H1 (cell line): ENCODE data around the gene CCDC88C. TPM values are rescaled to one million over a fixed set of nuclear protein-coding genes. Genes with fewer than 3 reads are reported as not detected.

Experiments
- CTCF ChIA-PET: fragments of 300-600 bp; sonication (Branson Sonifier 250); formaldehyde crosslinking; loops from one replicate; lab custom pipeline; 2021; ENCODE audit not compliant: partially characterized antibody; lab: Charles Lee
- POLR2A ChIA-PET: fragments of 300-600 bp; sonication (Branson Sonifier 250); formaldehyde crosslinking; loops from one replicate; lab custom pipeline; 2021; ENCODE audit warnings: inconsistent platforms; ENCODE audit not compliant: partially characterized antibody; lab: Charles Lee
- DNase-seq, 2 experiments: peaks; one replicate each; pipeline versions ENCODE4 v3.0.0 to v3.0.0-alpha.2; 2010 to 2022; ENCODE audit warnings: low spot score in 2 of 2, low read depth in 1 of 2, mixed read lengths in 1 of 2
- FAIRE-seq: peaks from 2 replicates; lab custom pipeline; 2011; peaks lifted over from hg19 to GRCh38; lab: Jason Lieb, UNC
- H2AFZ ChIP-seq: 2 replicates; pipeline ENCODE4 v1.8.1; 2012; ENCODE audit warnings: low read length, inconsistent platforms
- H2AK5ac ChIP-seq: 2 replicates; pipeline ENCODE4 v1.6.1; 2013; ENCODE audit warnings: low read depth, low read length
- H2BK120ac ChIP-seq: replicated peaks from 2 replicates; pipeline ENCODE3; 2013; ENCODE audit warnings: low read depth, low read length, inconsistent platforms
- H2BK12ac ChIP-seq: 2 replicates; pipeline ENCODE4 v1.6.1; 2013; ENCODE audit warnings: low read depth, low read length
- H2BK15ac ChIP-seq: 2 replicates; pipeline ENCODE4 v1.6.1; 2013; ENCODE audit warnings: low read length
- H2BK20ac ChIP-seq: 2 replicates; pipeline ENCODE4 v1.6.1; 2013; ENCODE audit warnings: low read length
- H2BK5ac ChIP-seq: 2 replicates; pipeline ENCODE4 v1.6.1; 2013; ENCODE audit warnings: low read depth, low read length
- H3K14ac ChIP-seq: 2 replicates; pipeline ENCODE4 v1.6.1; 2013; ENCODE audit warnings: inconsistent platforms; ENCODE audit not compliant: insufficient read length
- H3K18ac ChIP-seq: 2 replicates; pipeline ENCODE4 v1.6.1; 2013; ENCODE audit warnings: low read length; ENCODE audit errors: extremely low read depth
- H3K23ac ChIP-seq: 2 replicates; pipeline ENCODE4 v1.6.1; 2013; ENCODE audit warnings: inconsistent platforms; ENCODE audit not compliant: insufficient read length
- H3K23me2 ChIP-seq: 2 replicates; pipeline ENCODE4 v1.6.1; 2013; ENCODE audit warnings: low read depth, low read length
- H3K27ac ChIP-seq: 2 replicates; pipeline ENCODE4 v1.6.1; 2011; ENCODE audit warnings: low read depth, low read length, inconsistent platforms
- H3K27me3 ChIP-seq, 4 experiments: replicated peaks in 1 of 4; 1 replicate in 1 of 4; 2 replicates in 3 of 4; pipeline versions ENCODE4 v1.6.1 to v1.8.1; 2011 to 2013; ENCODE audit warnings: low read length in 3 of 4, mild to moderate bottlenecking in 3 of 4, inconsistent platforms in 2 of 4, mixed read lengths in 2 of 4, moderate library complexity in 1 of 4; ENCODE audit not compliant: control insufficient read depth in 3 of 4, insufficient read depth in 3 of 4; ENCODE audit errors: extremely low read depth in 1 of 4
- H3K36me3 ChIP-seq, 4 experiments: 2 replicates each; pipeline versions ENCODE4 v1.6.1 to v1.8.1; 2011 to 2013; ENCODE audit warnings: mild to moderate bottlenecking in 4 of 4, low read length in 3 of 4, moderate library complexity in 2 of 4, control low read depth in 1 of 4, inconsistent platforms in 1 of 4; ENCODE audit not compliant: insufficient read depth in 4 of 4, control insufficient read depth in 2 of 4
- H3K4ac ChIP-seq: replicated peaks from 2 replicates; pipeline ENCODE3; 2013; ENCODE audit warnings: low read length, low read depth, mixed read lengths, inconsistent platforms; ENCODE audit not compliant: insufficient read length
- H3K4me1 ChIP-seq, 4 experiments: replicated peaks in 1 of 4; 1 replicate in 1 of 4; 2 replicates in 3 of 4; pipeline versions ENCODE4 v1.6.1 to v1.8.1; 2011 to 2013; ENCODE audit warnings: low read length in 3 of 4, inconsistent platforms in 2 of 4, mixed read lengths in 1 of 4; ENCODE audit not compliant: insufficient read depth in 4 of 4, control insufficient read depth in 3 of 4
- H3K4me2 ChIP-seq, 2 experiments: 2 replicates each; pipeline versions ENCODE4 v1.6.1 to v1.8.1; 2011 to 2013; ENCODE audit warnings: low read depth in 2 of 2, low read length in 2 of 2, control low read depth in 1 of 2, inconsistent platforms in 1 of 2, mild to moderate bottlenecking in 1 of 2; ENCODE audit not compliant: insufficient read depth in 1 of 2
- H3K4me3 ChIP-seq, 4 experiments: fragments of 200-600, 300-600 bp in 1 of 4; sonication (generic), shearing (Covaris generic), sonication (Bioruptor Twin) in 1 of 4; 2 replicates each; pipeline versions ENCODE4 v1.5.1 to v1.8.1; 2011 to 2016; ENCODE audit warnings: low read length in 4 of 4, low read depth in 3 of 4, control low read depth in 2 of 4, inconsistent platforms in 2 of 4, mild to moderate bottlenecking in 2 of 4, mixed read lengths in 1 of 4, moderate library complexity in 1 of 4; ENCODE audit not compliant: insufficient read depth in 2 of 4; ENCODE audit errors: extremely low read depth in 1 of 4
- H3K56ac ChIP-seq: replicated peaks from 2 replicates; pipeline ENCODE3; 2013; ENCODE audit warnings: low read depth, mild to moderate bottlenecking, mixed read lengths, low read length, inconsistent platforms; ENCODE audit not compliant: insufficient read length
- H3K79me1 ChIP-seq: 2 replicates; pipeline ENCODE4 v1.6.1; 2013; ENCODE audit warnings: low read depth, low read length, control low read depth
- H3K79me2 ChIP-seq, 2 experiments: 2 replicates each; pipeline versions ENCODE4 v1.6.1 to v1.8.1; 2012 to 2013; ENCODE audit warnings: low read length in 2 of 2, mild to moderate bottlenecking in 2 of 2, inconsistent platforms in 1 of 2; ENCODE audit not compliant: insufficient read depth in 2 of 2, control insufficient read depth in 1 of 2
- H3K9ac ChIP-seq, 4 experiments: replicated peaks in 1 of 4; 1 replicate in 1 of 4; 2 replicates in 3 of 4; pipeline versions ENCODE4 v1.6.1 to v1.8.1; 2011 to 2013; ENCODE audit warnings: low read depth in 3 of 4, low read length in 3 of 4, control low read depth in 2 of 4, mild to moderate bottlenecking in 2 of 4, moderate library complexity in 2 of 4, inconsistent platforms in 1 of 4; ENCODE audit errors: extremely low read depth in 1 of 4
- H3K9me3 ChIP-seq, 2 experiments: 2 replicates each; pipeline versions ENCODE4 v1.6.1 to v1.8.1; 2012 to 2013; ENCODE audit warnings: mild to moderate bottlenecking in 2 of 2, moderate library complexity in 2 of 2, control low read depth in 1 of 2, inconsistent platforms in 1 of 2, low read depth in 1 of 2, low read length in 1 of 2, mixed read lengths in 1 of 2; ENCODE audit not compliant: insufficient read depth in 2 of 2
- H4K20me1 ChIP-seq, 2 experiments: replicated peaks in 1 of 2; 2 replicates each; pipeline versions ENCODE3 to v1.8.1; 2011 to 2013; ENCODE audit warnings: inconsistent platforms in 2 of 2, low read length in 2 of 2, mild to moderate bottlenecking in 1 of 2; ENCODE audit not compliant: insufficient read depth in 2 of 2, control insufficient read depth in 1 of 2
- H4K5ac ChIP-seq: 2 replicates; pipeline ENCODE4 v1.6.1; 2013; ENCODE audit warnings: low read length, low read depth, mixed read lengths, inconsistent platforms; ENCODE audit not compliant: insufficient read length
- H4K8ac ChIP-seq: 2 replicates; pipeline ENCODE4 v1.8.0; 2013; ENCODE audit warnings: mild to moderate bottlenecking, moderate library complexity, low read length, inconsistent platforms; ENCODE audit not compliant: insufficient read depth; ENCODE audit errors: extremely low read depth
- H4K91ac ChIP-seq: replicated peaks from 2 replicates; pipeline ENCODE3; 2013; ENCODE audit warnings: low read length, mixed read lengths, inconsistent platforms; ENCODE audit not compliant: insufficient read length
- ASH2L ChIP-seq: fragments of 200-600, 300-600 bp; sonication (generic); IDR thresholded peaks from one replicate; pipeline ENCODE4 v1.7.1; 2017; ENCODE audit warnings: low read length
- ATF2 ChIP-seq: IDR thresholded peaks from 2 replicates; pipeline ENCODE4 v1.6.1; 2012; ENCODE audit warnings: low read length, inconsistent platforms
- CBX8 ChIP-seq: fragments of 300-800, 300-1000 bp; sonication (generic); IDR thresholded peaks from 2 replicates; pipeline ENCODE4 v1.7.1; 2016; ENCODE audit warnings: low read depth, low read length, borderline replicate concordance
- EP300 ChIP-seq, 2 experiments: IDR thresholded peaks; 1 replicate in 1 of 2; 2 replicates in 1 of 2; pipeline ENCODE4 v1.6.1; 2011 to 2012; ENCODE audit warnings: low read depth in 2 of 2, low read length in 2 of 2, mild to moderate bottlenecking in 2 of 2, borderline replicate concordance in 1 of 2, inconsistent platforms in 1 of 2, moderate library complexity in 1 of 2
- KDM1A ChIP-seq: fragments of 200-600, 300-600 bp; sonication (generic); IDR thresholded peaks from 2 replicates; pipeline ENCODE4 v1.7.1; 2016; ENCODE audit warnings: mild to moderate bottlenecking, low read length, borderline replicate concordance
- MAX ChIP-seq: IDR thresholded peaks from 2 replicates; pipeline ENCODE4 v1.6.1; 2012; ENCODE audit warnings: inconsistent platforms
- SP1 ChIP-seq: IDR thresholded peaks from 2 replicates; pipeline ENCODE4 v1.6.1; 2011; ENCODE audit warnings: low read depth, low read length
- SP2 ChIP-seq: IDR thresholded peaks from 2 replicates; pipeline ENCODE4 v1.6.1; 2012; ENCODE audit warnings: mild to moderate bottlenecking, low read length, inconsistent platforms
- SRF ChIP-seq: IDR thresholded peaks from 2 replicates; pipeline ENCODE4 v1.6.1; 2011; ENCODE audit warnings: mild to moderate bottlenecking, low read depth, low read length, moderate library complexity
- TCF12 ChIP-seq: IDR thresholded peaks from 2 replicates; pipeline ENCODE4 v1.6.1; 2011; ENCODE audit warnings: low read depth, mild to moderate bottlenecking, low read length
- WGBS, 2 experiments: shearing (Covaris generic) in 1 of 2; methylation state at CpG; one replicate each; pipeline versions ENCODE4 v1.1.6 to v1.1.7; 2013 to 2015; ENCODE audit warnings: low lambda C conversion rate in 2 of 2, mixed read lengths in 2 of 2, inconsistent platforms in 1 of 2, low coverage in 1 of 2, missing lambda C conversion rate in 1 of 2; ENCODE audit not compliant: insufficient replicate concordance in 2 of 2, insufficient coverage in 1 of 2, insufficient read length in 1 of 2; ENCODE audit errors: extremely low coverage in 1 of 2, missing lambda C conversion rate in 1 of 2; 5-methylcytosine and 5-hydroxymethylcytosine counted together
- polyA plus RNA-seq, 7 experiments: library from polyadenylated mRNA; depleted of rRNA in 3 of 7; stranded (reverse) in 5 of 7; unstranded in 2 of 7; fragments of >200 nt in 5 of 7; fragments of 200-250 nt in 2 of 7; gene quantifications; 1 replicate in 5 of 7; 2 replicates in 1 of 7; 4 replicates in 1 of 7; pipeline versions ENCODE4 v1.2.1 to v1.2.3, GENCODE V29; 2011 to 2013; ENCODE audit warnings: missing spikeins in 2 of 7, mixed read lengths in 2 of 7
- total RNA-seq: library from RNA; stranded (reverse); fragmentation: NEBNext Ultra II Directional; extraction: Animal tissue kit (Norgen Biotek cat#: 25700); gene quantifications from 2 replicates; pipeline ENCODE4 v1.2.1, GENCODE V29; 2021

CCDC88C gene
- total and polyA plus RNA-seq, 2 of the 8 experiments (the other 6 are each of a cell fraction or from before 2014, with no cell fraction given), result 10.3 to 57.7 TPM

GRCh38 chr14:91295851-91296796 is 121.5 kb downstream of the CCDC88C start:
- no peaks in the 10 kb centered on the region; the same call in 1 of the 2 replicates for H3K79me1 ChIP-seq
- CTCF ChIA-PET, result interaction anchor here (1.1 to 2.0 kb wide), 5 partner anchors 9 to 119 kb away, joined by 4 to 9 read pairs (median 6); no protein-coding TSS in a partner anchor
- FAIRE-seq, result no peak
- no peak for TF ChIP-seq KDM1A
- no peak for TF ChIP-seq ASH2L
- TF ChIP-seq CBX8, result no peak
- TF ChIP-seq MAX, result no peak
- no peak for TF ChIP-seq SP2
- no peak for TF ChIP-seq SRF
- TF ChIP-seq SP1, result no peak
- no peak for TF ChIP-seq EP300 (IDR thresholded peaks at IDR 0.05; ENCODE audit: borderline replicate concordance in 1 of 2, low read depth in 2 of 2, low read length in 2 of 2)
- no peak for TF ChIP-seq ATF2
- TF ChIP-seq TCF12, result no peak

More at GRCh38 chr14:91295851-91296796, 121.5 kb downstream of the CCDC88C start:
- no peaks in the 10 kb centered on the region for H3K4me1 ChIP-seq
- POLR2A ChIA-PET, result no interaction called here
- H3K4me3 ChIP-seq, result no peak overlapping the region
- H4K20me1 ChIP-seq, result no peaks in the 10 kb centered on the region
- no peak overlapping the region for H3K23ac ChIP-seq
- H2BK5ac ChIP-seq, result no peak overlapping the region; the same call in 1 of the 2 replicates
- no peak overlapping the region for H3K18ac ChIP-seq
- H4K8ac ChIP-seq, result no peak overlapping the region
- no peak overlapping the region for H3K56ac ChIP-seq
- no peak for DNase-seq
- H3K27ac ChIP-seq, result no peak overlapping the region
- no peaks in the 10 kb centered on the region for H3K27me3 ChIP-seq
- H2BK12ac ChIP-seq, result no peak overlapping the region
- H3K9ac ChIP-seq, result no peak overlapping the region
- peaks cover 18 to 62% (median 40%) of the 10 kb centered on the region in 4 experiments for H3K36me3 ChIP-seq
- no peak overlapping the region for H3K4ac ChIP-seq
- no peak overlapping the region for H3K4me2 ChIP-seq
- no peak overlapping the region for H2BK20ac ChIP-seq
- no peak overlapping the region for H2AK5ac ChIP-seq
- H3K14ac ChIP-seq, result no peak overlapping the region
- H2AFZ ChIP-seq, result no peak overlapping the region
- no peaks in the 10 kb centered on the region for H3K79me2 ChIP-seq
- H2BK15ac ChIP-seq, result no peak overlapping the region
- H3K23me2 ChIP-seq, result no peaks in the 10 kb centered on the region
- H3K9me3 ChIP-seq, result no peaks in the 10 kb centered on the region
- no peak overlapping the region for H4K5ac ChIP-seq
- 94% methylated on average over 23 of the region's 23 CpGs; no CpG with 5 or more reads in 1 of the 2 experiments for WGBS, 2 experiments
- no peak overlapping the region for H4K91ac ChIP-seq
- H2BK120ac ChIP-seq, result no peak overlapping the region
